Ishikawa (cell line): ENCODE results near the gene UFC1.

Experiments used
- CEBPB ChIP-seq: IDR thresholded peaks from 2 replicates; pipeline ENCODE4 v1.6.1; 2012
- CREB1 ChIP-seq: IDR thresholded peaks from 2 replicates; pipeline ENCODE4 v1.6.1; 2012; ENCODE audit warnings: low read depth
- EP300 ChIP-seq: IDR thresholded peaks from 2 replicates; pipeline ENCODE4 v1.6.1; 2012; ENCODE audit warnings: borderline replicate concordance
- MAX ChIP-seq: IDR thresholded peaks from 2 replicates; pipeline ENCODE4 v1.6.1; 2012
- TEAD4 ChIP-seq: IDR thresholded peaks from 2 replicates; pipeline ENCODE4 v1.6.1; 2012
- USF1 ChIP-seq: IDR thresholded peaks from 2 replicates; pipeline ENCODE4 v1.6.1; 2012
- YY1 ChIP-seq: IDR thresholded peaks from 2 replicates; pipeline ENCODE4 v1.6.1; 2012; ENCODE audit warnings: low read depth

- no peak for TF ChIP-seq CEBPB
- TF ChIP-seq CREB1, result no peak
- no peak for TF ChIP-seq EP300
- no peak for TF ChIP-seq YY1
- TF ChIP-seq TEAD4, result no peak
- no peak for TF ChIP-seq MAX
- no peak for TF ChIP-seq USF1
These were observed 42.7 kb upstream of the UFC1 start for GRCh38 chr1:161111117-161111516.
